Measurements from ENCODE around the gene L3MBTL4.

The L3MBTL4 gene

DNA sequence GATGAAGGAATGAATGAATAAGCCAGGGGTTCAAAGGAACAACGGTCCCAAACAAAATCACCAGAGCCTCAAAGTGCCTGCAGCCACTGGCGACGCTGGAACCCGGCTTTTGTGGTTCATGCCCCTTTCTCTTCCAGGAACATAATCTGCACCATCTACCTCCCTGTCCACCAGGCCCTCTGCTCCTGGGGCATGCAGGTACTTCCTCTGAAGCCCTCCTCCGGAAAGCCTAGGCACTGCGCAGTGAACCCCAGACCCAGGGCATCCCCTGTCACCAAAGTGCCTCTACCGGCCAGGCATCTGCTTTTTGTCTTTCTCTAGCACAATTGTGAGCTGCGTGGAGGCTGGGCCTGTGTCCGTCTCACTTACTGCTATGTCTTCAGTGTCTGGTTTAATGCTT, 420.8 kb downstream of the L3MBTL4 start:
- DNase-seq (ENCODE audit: low spot score) = no peak
- H3K27ac ChIP-seq = no peak overlapping the region
- TF ChIP-seq, protein P1, sequence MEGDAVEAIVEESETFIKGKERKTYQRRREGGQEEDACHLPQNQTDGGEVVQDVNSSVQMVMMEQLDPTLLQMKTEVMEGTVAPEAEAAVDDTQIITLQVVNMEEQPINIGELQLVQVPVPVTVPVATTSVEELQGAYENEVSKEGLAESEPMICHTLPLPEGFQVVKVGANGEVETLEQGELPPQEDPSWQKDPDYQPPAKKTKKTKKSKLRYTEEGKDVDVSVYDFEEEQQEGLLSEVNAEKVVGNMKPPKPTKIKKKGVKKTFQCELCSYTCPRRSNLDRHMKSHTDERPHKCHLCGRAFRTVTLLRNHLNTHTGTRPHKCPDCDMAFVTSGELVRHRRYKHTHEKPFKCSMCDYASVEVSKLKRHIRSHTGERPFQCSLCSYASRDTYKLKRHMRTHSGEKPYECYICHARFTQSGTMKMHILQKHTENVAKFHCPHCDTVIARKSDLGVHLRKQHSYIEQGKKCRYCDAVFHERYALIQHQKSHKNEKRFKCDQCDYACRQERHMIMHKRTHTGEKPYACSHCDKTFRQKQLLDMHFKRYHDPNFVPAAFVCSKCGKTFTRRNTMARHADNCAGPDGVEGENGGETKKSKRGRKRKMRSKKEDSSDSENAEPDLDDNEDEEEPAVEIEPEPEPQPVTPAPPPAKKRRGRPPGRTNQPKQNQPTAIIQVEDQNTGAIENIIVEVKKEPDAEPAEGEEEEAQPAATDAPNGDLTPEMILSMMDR (conservative IDR thresholded peaks at IDR 0.05; ENCODE audit: low read depth) = no peak
- CTCF ChIA-PET = no interaction called here
- POLR2A ChIA-PET (ENCODE audit: low non-redundant PET) = no interaction called here

DNA sequence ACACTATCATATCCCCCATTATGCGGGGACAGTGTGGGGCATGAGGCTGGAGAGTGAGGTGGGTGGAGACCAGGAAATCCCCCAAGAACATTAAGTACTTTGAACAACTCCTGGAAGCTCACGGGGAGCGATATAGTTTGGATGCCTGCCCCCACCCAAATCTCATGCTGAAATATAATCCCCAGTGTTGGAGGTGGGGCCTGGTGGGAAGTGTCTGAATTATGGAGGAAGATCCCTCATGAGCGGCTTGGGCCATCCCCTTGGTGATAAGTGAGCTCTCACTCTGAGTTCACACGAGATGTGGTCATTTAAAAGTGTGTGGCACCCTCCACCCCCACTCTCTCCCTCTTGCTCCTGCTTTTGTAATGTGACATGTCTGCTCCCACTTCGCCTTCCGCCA, 422.3 kb downstream of the L3MBTL4 start:
- DNase-seq (ENCODE audit: low spot score) = no peak
- ChIA-PET CTCF (no interaction called here), POLR2A (ENCODE audit: low non-redundant PET) (no interaction called here)
- no peak overlapping the region for H3K27ac ChIP-seq
- TF ChIP-seq, protein P1 (conservative IDR thresholded peaks at IDR 0.05; ENCODE audit: low read depth) = no peak

DNA sequence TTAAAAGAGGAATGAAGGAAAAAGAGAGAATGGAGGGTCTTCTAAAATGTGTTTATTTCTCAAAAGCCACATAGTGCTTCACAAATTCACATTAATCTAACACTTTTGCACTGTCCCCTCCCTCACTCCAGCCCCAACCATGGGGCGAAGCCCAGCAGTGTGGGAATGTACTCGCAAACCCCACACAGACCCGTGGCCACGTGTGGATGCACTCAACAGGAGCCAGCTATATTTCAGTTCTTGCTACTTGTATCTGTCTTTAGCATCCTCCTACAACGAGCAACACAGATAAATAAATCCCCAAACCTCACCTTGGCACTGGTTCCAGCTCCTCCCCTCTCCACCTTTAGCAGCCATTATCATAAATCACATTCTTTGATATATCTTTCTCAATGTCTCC, 427.5 kb downstream of the L3MBTL4 start:
- DNase-seq (ENCODE audit: low spot score) = no peak
- POLR2A ChIA-PET (ENCODE audit: low non-redundant PET) = no interaction called here
- no peak overlapping the region for H3K27ac ChIP-seq
- TF ChIP-seq, protein P1 (conservative IDR thresholded peaks at IDR 0.05; ENCODE audit: low read depth) = no peak
- CTCF ChIA-PET = interaction anchor here (0.6 kb wide), 1 partner anchor 809 kb away, joined by 3 read pairs; no protein-coding TSS in a partner anchor

DNA sequence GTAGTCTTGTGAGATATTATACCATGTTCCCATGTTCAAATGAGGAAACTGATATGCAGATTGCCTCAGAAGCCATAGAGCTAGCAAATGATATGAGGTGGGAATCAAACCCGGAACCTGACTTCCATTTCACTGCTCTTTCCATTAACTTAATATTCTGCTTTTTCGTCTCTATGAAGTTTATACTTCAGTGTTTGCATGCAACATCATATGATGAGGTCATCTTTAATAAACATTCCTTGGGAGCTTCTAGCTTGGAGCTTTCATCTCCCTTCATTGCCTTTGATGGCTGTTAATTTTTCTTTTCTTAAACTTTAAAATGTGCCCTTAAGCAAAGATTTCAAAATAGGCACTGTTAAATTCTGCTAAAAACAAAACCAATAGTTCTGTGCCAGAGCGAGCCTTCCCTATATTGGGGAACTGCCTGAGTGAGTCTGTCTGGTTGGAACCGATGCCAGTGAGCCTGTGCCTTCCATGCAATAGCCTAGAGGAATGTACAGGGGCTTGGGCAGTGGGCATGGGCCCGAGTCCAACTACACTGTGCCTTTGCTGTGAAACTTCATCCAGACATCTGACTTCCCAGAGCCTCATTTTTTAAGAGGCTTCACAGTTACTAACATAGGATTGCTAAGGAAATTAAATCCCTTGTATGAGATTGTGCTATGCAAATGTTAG, 428.3 kb downstream of the L3MBTL4 start:
- H3K27ac ChIP-seq = no peak overlapping the region
- ChIA-PET CTCF (no interaction called here), POLR2A (ENCODE audit: low non-redundant PET) (no interaction called here)
- TF ChIP-seq, protein P1 (conservative IDR thresholded peaks at IDR 0.05; ENCODE audit: low read depth) = no peak
- no peak for DNase-seq (ENCODE audit: low spot score)

DNA sequence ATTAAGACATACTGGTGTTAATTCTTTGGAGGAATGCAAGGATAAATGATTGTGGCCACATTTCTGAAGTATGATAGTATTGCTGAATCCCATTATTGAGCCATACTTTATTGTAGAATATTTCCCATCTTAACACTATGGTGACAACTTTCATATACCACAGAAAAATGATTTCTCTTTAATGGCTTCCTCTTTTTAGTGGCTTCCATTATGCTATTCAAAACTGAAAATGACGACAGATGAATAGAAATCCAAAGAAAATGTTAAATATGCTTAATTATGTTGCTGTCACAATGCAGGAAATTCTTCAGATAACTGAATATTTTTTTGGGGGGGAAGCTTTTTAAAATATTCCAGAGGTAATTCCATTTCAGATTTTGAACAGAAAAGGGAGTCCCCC, 430.5 kb downstream of the L3MBTL4 start:
- TF ChIP-seq, protein P1 (conservative IDR thresholded peaks at IDR 0.05; ENCODE audit: low read depth) = no peak
- no peak overlapping the region for H3K27ac ChIP-seq
- ChIA-PET POLR2A (ENCODE audit: low non-redundant PET) (no interaction called here), CTCF (interaction anchor here (0.7 kb wide), 1 partner anchor 627 kb away, joined by 3 read pairs; no protein-coding TSS in a partner anchor)
- DNase-seq (ENCODE audit: low spot score) = no peak

DNA sequence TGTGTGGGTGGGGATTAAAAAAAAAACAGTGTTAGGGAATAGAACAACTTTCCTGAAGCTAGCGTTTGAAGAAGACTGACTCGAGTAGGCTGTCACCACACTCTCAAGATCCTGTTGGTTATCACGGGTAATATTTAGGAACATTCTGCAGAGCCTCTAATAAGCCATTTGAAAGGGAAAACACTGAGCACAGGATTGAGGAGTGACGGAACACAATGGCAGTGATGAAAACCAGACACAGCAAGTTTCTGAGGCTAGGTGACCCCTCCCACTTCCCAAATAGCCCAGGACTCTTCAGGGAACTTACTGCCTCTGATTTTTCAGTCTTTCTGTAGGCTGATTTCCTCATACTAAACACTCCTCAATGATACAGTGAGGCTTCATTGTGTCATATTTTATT, 431.2 kb downstream of the L3MBTL4 start:
- TF ChIP-seq, protein P1 (conservative IDR thresholded peaks at IDR 0.05; ENCODE audit: low read depth) = no peak
- no peak overlapping the region for H3K27ac ChIP-seq
- CTCF ChIA-PET = no interaction called here
- DNase-seq (ENCODE audit: low spot score) = no peak
- POLR2A ChIA-PET (ENCODE audit: low non-redundant PET) = no interaction called here

Measured in RWPE1 (cell line).